ENCODE results near the gene HOXB5. TPM values are rescaled to one million over a fixed set of nuclear protein-coding genes. Genes with fewer than 3 reads are reported as not detected.

Gene HOXB5
- total RNA-seq, 4 donors from 2014 or later, result 0.27 to 2.7 (median 1.4) TPM

DNA sequence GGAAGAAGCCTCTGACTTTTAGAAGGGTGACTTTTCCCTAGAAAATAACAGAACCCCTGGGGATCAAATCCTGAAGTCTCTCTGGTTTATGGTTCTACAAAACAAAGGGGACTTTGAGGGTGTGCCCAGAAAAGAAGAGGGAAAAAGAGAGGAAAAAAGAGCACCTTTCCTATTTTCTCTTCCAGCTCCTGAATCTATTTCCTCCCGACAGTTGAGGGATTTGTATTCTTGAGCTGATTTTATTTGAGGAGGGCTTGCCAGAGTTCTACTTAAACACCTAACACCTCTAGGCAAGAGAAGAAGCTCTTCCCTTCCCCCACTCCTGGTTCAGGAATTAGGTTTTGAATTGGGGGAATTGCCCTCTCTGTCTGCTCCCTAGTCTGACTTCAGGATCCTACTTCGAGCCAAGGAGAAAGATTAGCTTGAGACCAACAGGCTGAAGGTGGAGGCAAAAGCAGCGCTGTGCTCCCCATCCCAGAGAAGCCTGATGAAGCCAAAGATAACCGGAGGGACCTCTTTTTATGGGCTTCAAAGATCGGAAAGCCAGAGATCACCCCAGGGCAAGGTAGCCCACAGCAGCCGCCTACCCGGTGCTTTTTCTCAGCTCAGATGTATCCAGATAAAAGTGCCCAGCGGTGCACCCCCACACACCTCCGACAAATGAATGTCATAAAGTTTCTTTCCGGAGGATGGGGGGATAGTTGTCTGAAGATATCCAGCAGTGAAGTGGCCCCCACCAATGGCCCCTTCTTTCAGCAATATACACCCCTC, 4.3 kb downstream of the HOXB5 start:
- H3K27ac ChIP-seq, result peak overlapping the region in 2 of 4 donors; percentile 97 to 98
- peaks cover 25% of the 10 kb centered on the region for H3K27me3 ChIP-seq
- H3K4me1 ChIP-seq, result peaks cover 0 to 57% (median 0%) of the 10 kb centered on the region in 3 donors
- peak overlapping the region in 1 of 2 donors; percentile 39 for H3K4me3 ChIP-seq
- no peak for ATAC-seq
- 77 to 90% methylated on average over 1 to 4 of the region's 10 CpGs for WGBS, 2 donors (ENCODE audit: low coverage in 1 of 2)
- H3K36me3 ChIP-seq, result no peaks in the 10 kb centered on the region
- H3K9me3 ChIP-seq, result no peaks in the 10 kb centered on the region
- TF ChIP-seq, protein P1, sequence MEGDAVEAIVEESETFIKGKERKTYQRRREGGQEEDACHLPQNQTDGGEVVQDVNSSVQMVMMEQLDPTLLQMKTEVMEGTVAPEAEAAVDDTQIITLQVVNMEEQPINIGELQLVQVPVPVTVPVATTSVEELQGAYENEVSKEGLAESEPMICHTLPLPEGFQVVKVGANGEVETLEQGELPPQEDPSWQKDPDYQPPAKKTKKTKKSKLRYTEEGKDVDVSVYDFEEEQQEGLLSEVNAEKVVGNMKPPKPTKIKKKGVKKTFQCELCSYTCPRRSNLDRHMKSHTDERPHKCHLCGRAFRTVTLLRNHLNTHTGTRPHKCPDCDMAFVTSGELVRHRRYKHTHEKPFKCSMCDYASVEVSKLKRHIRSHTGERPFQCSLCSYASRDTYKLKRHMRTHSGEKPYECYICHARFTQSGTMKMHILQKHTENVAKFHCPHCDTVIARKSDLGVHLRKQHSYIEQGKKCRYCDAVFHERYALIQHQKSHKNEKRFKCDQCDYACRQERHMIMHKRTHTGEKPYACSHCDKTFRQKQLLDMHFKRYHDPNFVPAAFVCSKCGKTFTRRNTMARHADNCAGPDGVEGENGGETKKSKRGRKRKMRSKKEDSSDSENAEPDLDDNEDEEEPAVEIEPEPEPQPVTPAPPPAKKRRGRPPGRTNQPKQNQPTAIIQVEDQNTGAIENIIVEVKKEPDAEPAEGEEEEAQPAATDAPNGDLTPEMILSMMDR (IDR thresholded peaks at IDR 0.05), result no peak
- TF ChIP-seq EP300 (IDR thresholded peaks at IDR 0.05) (no peak), POLR2A (IDR thresholded peaks at IDR 0.05) (no peak), POLR2AphosphoS5 (IDR thresholded peaks at IDR 0.05) (no peak)

- H3K4me3 ChIP-seq, result peak overlapping the region in 1 of 2 donors; percentile 39
- WGBS, 2 donors (ENCODE audit: low coverage in 1 of 2), result 70 to 85% methylated on average over 2 of the region's 2 CpGs
- peaks cover 25% of the 10 kb centered on the region for H3K27me3 ChIP-seq
- H3K36me3 ChIP-seq, result no peaks in the 10 kb centered on the region
- H3K4me1 ChIP-seq, result peaks cover 0 to 59% (median 0%) of the 10 kb centered on the region in 3 donors
- TF ChIP-seq, protein P1 (IDR thresholded peaks at IDR 0.05), result no peak
- TF ChIP-seq POLR2A (IDR thresholded peaks at IDR 0.05) (no peak), EP300 (IDR thresholded peaks at IDR 0.05) (no peak), POLR2AphosphoS5 (IDR thresholded peaks at IDR 0.05) (peak; percentile 39)
- no peaks in the 10 kb centered on the region for H3K9me3 ChIP-seq
- ATAC-seq, result no peak
- peak overlapping the region in 2 of 4 donors; percentile 97 to 98 for H3K27ac ChIP-seq
These were observed 5.1 kb downstream of the HOXB5 start for GRCh38 chr17:48588528-48588927.

- WGBS, 2 donors (ENCODE audit: low coverage in 1 of 2), result 80% methylated on average over 1 of the region's 2 CpGs; no CpG with 5 or more reads in 1 of the 2 donors
- peaks cover 25% of the 10 kb centered on the region for H3K27me3 ChIP-seq
- no peak for ATAC-seq
- TF ChIP-seq POLR2A (IDR thresholded peaks at IDR 0.05) (no peak), EP300 (IDR thresholded peaks at IDR 0.05) (no peak), POLR2AphosphoS5 (IDR thresholded peaks at IDR 0.05) (no peak)
- TF ChIP-seq, protein P1 (IDR thresholded peaks at IDR 0.05), result no peak
- H3K4me1 ChIP-seq, result peaks cover 0 to 59% (median under 1%) of the 10 kb centered on the region in 3 donors
- H3K9me3 ChIP-seq, result no peaks in the 10 kb centered on the region
- peak overlapping the region in 3 of 4 donors; percentile 42 to 98 (median 97) for H3K27ac ChIP-seq
- peak overlapping the region in 1 of 2 donors; percentile 39 for H3K4me3 ChIP-seq
- no peaks in the 10 kb centered on the region for H3K36me3 ChIP-seq
These were observed 5.5 kb downstream of the HOXB5 start for GRCh38 chr17:48588074-48588415.

DNA sequence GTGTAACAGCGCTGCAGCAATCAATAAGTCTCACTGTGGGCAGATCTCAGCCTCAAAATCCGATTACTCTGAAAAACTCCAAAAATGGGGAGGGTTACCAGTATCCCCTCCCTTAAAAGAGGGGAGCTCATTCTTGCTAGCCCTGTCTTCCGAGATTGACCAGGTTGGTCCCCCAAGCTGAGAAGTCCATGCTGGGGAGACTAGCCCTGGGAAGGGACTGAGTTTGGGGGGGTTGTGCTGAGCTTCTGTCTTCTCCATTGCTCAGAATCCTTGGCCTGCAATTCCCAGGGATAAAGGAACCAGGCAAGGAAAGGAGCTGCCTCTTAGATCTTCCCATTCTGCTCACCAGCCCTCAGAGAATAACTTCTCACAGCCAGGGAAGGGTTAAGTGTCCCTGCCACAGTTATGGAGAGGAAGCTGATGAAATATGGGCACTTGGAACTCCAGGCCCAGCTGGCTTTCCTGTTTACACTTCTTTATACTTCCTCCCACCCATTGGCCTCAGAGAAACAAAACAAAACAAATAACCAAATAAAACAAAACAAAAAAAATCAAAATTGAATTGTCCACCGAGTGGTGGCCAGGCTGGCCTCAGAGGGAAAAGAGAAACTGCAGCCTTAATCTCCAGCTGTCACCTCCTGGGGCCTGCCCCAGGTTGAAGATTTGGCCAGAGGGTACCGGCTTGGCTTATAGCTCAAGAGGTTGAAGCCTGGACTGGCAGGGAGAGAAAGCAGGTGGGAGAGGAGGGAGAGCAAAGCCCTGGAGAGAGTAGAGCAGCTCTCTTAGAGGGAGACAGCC, 6.1 kb downstream of the HOXB5 start:
- Histone ChIP-seq H3K27me3 (peaks cover 19% of the 10 kb centered on the region), H3K4me1 (peaks cover 3 to 59% (median 5%) of the 10 kb centered on the region in 3 donors), H3K4me3 (peak overlapping the region in 1 of 2 donors; percentile 73), H3K36me3 (no peaks in the 10 kb centered on the region), H3K9me3 (no peaks in the 10 kb centered on the region), H3K27ac (peak overlapping the region in 3 of 4 donors; percentile 42 to 98 (median 97))
- TF ChIP-seq POLR2A (IDR thresholded peaks at IDR 0.05) (no peak), EP300 (IDR thresholded peaks at IDR 0.05) (no peak)
- TF ChIP-seq, protein P1 (IDR thresholded peaks at IDR 0.05), result no peak
- ATAC-seq, result no peak
- WGBS, 2 donors (ENCODE audit: low coverage in 1 of 2), result 24 to 62% methylated on average over 2 to 5 of the region's 5 CpGs

All from gastroesophageal sphincter (tissue), 4 donors.